HEK293 (cell line): ENCODE measurements around the gene CCDC57.

Source experiments
- CTCF ChIA-PET: fragments of 350-600 bp; formaldehyde crosslinking; extraction: SDS; loops from one replicate; lab custom pipeline; 2021; ENCODE audit warnings: antibody characterized with exemption; lab: Yijun Ruan, JAX
- POLR2A ChIA-PET: fragments of 300-600 bp; formaldehyde crosslinking; extraction: SDS; loops from one replicate; lab custom pipeline; 2020; ENCODE audit warnings: antibody characterized with exemption, inconsistent platforms; lab: Yijun Ruan, JAX
- H3K27ac ChIP-seq: fragments of 200-500 bp; sonication (Bioruptor generic); 2 replicates; pipeline ENCODE4 v1.5.1; 2014; ENCODE audit warnings: low read depth, low read length, control low read depth, inconsistent platforms; ENCODE audit errors: extremely low read depth
- H3K36me3 ChIP-seq, 2 experiments: fragments of 200-500 bp in 1 of 2; sonication (Bioruptor generic) in 1 of 2; 1 replicate in 1 of 2; 2 replicates in 1 of 2; pipeline ENCODE4 v1.5.1; 2014 to 2017; ENCODE audit warnings: inconsistent platforms in 2 of 2, low read length in 2 of 2; ENCODE audit not compliant: control insufficient read depth in 2 of 2, insufficient read depth in 1 of 2
- H3K4me1 ChIP-seq: fragments of 200-500 bp; sonication (Bioruptor generic); 2 replicates; pipeline ENCODE4 v1.5.1; 2014; ENCODE audit warnings: mild to moderate bottlenecking, low read length, inconsistent platforms; ENCODE audit not compliant: control insufficient read depth, insufficient read depth
- H3K4me3 ChIP-seq: 2 replicates; pipeline ENCODE4 v1.5.1; 2011; ENCODE audit warnings: low read depth, mild to moderate bottlenecking, control low read depth, low read length, moderate library complexity
- H3K9me3 ChIP-seq: fragments of 200-500 bp; sonication (Bioruptor generic); 2 replicates; pipeline ENCODE4 v1.5.1; 2014; ENCODE audit warnings: low read depth, low read length, inconsistent platforms; ENCODE audit not compliant: control insufficient read depth, insufficient read depth
- HOXC10 ChIP-seq: sonication (generic); formaldehyde crosslinking; IDR thresholded peaks from 2 replicates; pipeline ENCODE4 v1.8.1; 2023; ENCODE audit warnings: mild to moderate bottlenecking, missing genetic modification reagents
- KLF7 ChIP-seq: fragments of 450-650 bp; formaldehyde crosslinking; IDR thresholded peaks from 2 replicates; pipeline ENCODE4 v1.5.1; 2016; ENCODE audit warnings: missing biosample characterization, missing genetic modification characterization, borderline replicate concordance
- KLF8 ChIP-seq: fragments of 450-650 bp; formaldehyde crosslinking; IDR thresholded peaks from 2 replicates; pipeline ENCODE4 v1.5.1; 2016; ENCODE audit warnings: missing biosample characterization, missing genetic modification characterization
- OVOL3 ChIP-seq: fragments of 450-650 bp; formaldehyde crosslinking; IDR thresholded peaks from 2 replicates; pipeline ENCODE4 v1.5.1; 2016; ENCODE audit warnings: missing biosample characterization, missing genetic modification characterization
- SP7 ChIP-seq: fragments of 450-650 bp; formaldehyde crosslinking; IDR thresholded peaks from 2 replicates; pipeline ENCODE4 v1.5.1; 2016; ENCODE audit warnings: missing biosample characterization, missing genetic modification characterization
- ZBTB17 ChIP-seq: fragments of 450-650 bp; formaldehyde crosslinking; IDR thresholded peaks from 2 replicates; pipeline ENCODE4 v1.5.1; 2016; ENCODE audit warnings: missing biosample characterization, missing genetic modification characterization
- ZBTB21 ChIP-seq: fragments of 450-650 bp; formaldehyde crosslinking; IDR thresholded peaks from 2 replicates; pipeline ENCODE4 v1.5.1; 2017; ENCODE audit warnings: missing biosample characterization, missing genetic modification characterization
- ZEB2 ChIP-seq: fragments of 450-650 bp; formaldehyde crosslinking; IDR thresholded peaks from 2 replicates; pipeline ENCODE4 v1.5.1; 2016; ENCODE audit warnings: missing biosample characterization, missing genetic modification characterization
- ZNF768 ChIP-seq: fragments of 450-650 bp; formaldehyde crosslinking; IDR thresholded peaks from 2 replicates; pipeline ENCODE4 v1.5.1; 2018; ENCODE audit warnings: missing biosample characterization, mild to moderate bottlenecking, missing genetic modification characterization
- ZNF843 ChIP-seq: fragments of 450-650 bp; formaldehyde crosslinking; IDR thresholded peaks from 2 replicates; pipeline ENCODE4 v1.5.1; 2016; ENCODE audit warnings: missing biosample characterization, missing genetic modification characterization
- ZSCAN23 ChIP-seq: fragments of 450-650 bp; formaldehyde crosslinking; IDR thresholded peaks from 2 replicates; pipeline ENCODE4 v1.5.1; 2016; ENCODE audit warnings: missing biosample characterization, missing genetic modification characterization
- TF ChIP-seq, protein P1 (sequence below): fragments of 450-650 bp; formaldehyde crosslinking; IDR thresholded peaks from 2 replicates; pipeline ENCODE4 v1.5.1; 2017; ENCODE audit warnings: missing biosample characterization, missing genetic modification characterization
- TF ChIP-seq, protein P2 (sequence below): fragments of 450-650 bp; formaldehyde crosslinking; IDR thresholded peaks from 2 replicates; pipeline ENCODE4 v1.5.1; 2016; ENCODE audit warnings: missing biosample characterization, missing genetic modification characterization
- TF ChIP-seq, protein P3 (sequence below): fragments of 450-650 bp; formaldehyde crosslinking; IDR thresholded peaks from 2 replicates; pipeline ENCODE4 v1.5.1; 2016; ENCODE audit warnings: missing biosample characterization, missing genetic modification characterization
- TF ChIP-seq, protein P4 (sequence below): fragments of 450-650 bp; formaldehyde crosslinking; IDR thresholded peaks from 2 replicates; pipeline ENCODE4 v1.5.1; 2016; ENCODE audit warnings: missing biosample characterization, missing genetic modification characterization
- TF ChIP-seq, protein P5 (sequence below): fragments of 450-650 bp; formaldehyde crosslinking; conservative IDR thresholded peaks from 2 replicates; pipeline ENCODE4 v1.5.1; 2016; ENCODE audit warnings: low read depth, missing biosample characterization, missing genetic modification characterization
- TF ChIP-seq, protein P6 (sequence below): fragments of 450-650 bp; formaldehyde crosslinking; IDR thresholded peaks from 2 replicates; pipeline ENCODE4 v1.5.1; 2016; ENCODE audit warnings: missing biosample characterization, missing genetic modification characterization
- TF ChIP-seq, protein P7 (sequence below): fragments of 450-650 bp; formaldehyde crosslinking; IDR thresholded peaks from 2 replicates; pipeline ENCODE4 v1.5.1; 2016; ENCODE audit warnings: missing biosample characterization, missing genetic modification characterization, borderline replicate concordance

Gene CCDC57

DNA sequence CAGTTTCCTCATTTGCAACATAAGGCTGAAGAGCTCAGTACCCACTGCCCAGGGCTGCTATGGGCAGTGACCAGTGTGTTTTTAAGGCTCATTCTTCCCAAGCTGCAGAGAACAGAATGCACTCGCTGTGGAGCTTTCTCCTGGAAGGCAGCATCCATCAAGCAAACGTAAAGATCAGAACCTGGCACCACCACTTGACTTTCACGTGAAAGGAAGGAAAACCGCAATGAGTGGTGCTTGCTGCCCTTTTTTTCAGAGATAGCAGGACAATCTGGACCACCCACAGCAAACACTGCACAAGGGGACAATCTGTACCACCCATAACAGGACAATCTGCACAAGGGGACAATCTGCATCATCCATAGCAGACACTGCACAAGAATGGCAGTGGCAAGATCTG lies 49.7 kb upstream of the CCDC57 start:
- Histone ChIP-seq H3K4me3 (no peak overlapping the region), H3K9me3 (no peaks in the 10 kb centered on the region), H3K27ac (no peak overlapping the region), H3K4me1 (no peaks in the 10 kb centered on the region; the same call in 1 of the 2 replicates), H3K36me3 (peaks cover 69 to 99% of the 10 kb centered on the region in 2 experiments)
- TF ChIP-seq ZBTB17 (no peak), ZNF843 (tag by site-specific recombination) (no peak), ZNF768 (tag by site-specific recombination) (no peak), ZBTB21 (tag by site-specific recombination) (no peak), ZSCAN23 (tag by site-specific recombination) (no peak), KLF8 (no peak), ZEB2 (tag by site-specific recombination) (no peak), KLF7 (tag by site-specific recombination) (no peak), HOXC10 (CRISPR knock-in tag) (no peak), SP7 (tag by site-specific recombination) (no peak), OVOL3 (tag by site-specific recombination) (no peak)
- TF ChIP-seq, protein P1, sequence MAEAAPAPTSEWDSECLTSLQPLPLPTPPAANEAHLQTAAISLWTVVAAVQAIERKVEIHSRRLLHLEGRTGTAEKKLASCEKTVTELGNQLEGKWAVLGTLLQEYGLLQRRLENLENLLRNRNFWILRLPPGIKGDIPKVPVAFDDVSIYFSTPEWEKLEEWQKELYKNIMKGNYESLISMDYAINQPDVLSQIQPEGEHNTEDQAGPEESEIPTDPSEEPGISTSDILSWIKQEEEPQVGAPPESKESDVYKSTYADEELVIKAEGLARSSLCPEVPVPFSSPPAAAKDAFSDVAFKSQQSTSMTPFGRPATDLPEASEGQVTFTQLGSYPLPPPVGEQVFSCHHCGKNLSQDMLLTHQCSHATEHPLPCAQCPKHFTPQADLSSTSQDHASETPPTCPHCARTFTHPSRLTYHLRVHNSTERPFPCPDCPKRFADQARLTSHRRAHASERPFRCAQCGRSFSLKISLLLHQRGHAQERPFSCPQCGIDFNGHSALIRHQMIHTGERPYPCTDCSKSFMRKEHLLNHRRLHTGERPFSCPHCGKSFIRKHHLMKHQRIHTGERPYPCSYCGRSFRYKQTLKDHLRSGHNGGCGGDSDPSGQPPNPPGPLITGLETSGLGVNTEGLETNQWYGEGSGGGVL (tag by site-specific recombination): no peak
- TF ChIP-seq, protein P2, sequence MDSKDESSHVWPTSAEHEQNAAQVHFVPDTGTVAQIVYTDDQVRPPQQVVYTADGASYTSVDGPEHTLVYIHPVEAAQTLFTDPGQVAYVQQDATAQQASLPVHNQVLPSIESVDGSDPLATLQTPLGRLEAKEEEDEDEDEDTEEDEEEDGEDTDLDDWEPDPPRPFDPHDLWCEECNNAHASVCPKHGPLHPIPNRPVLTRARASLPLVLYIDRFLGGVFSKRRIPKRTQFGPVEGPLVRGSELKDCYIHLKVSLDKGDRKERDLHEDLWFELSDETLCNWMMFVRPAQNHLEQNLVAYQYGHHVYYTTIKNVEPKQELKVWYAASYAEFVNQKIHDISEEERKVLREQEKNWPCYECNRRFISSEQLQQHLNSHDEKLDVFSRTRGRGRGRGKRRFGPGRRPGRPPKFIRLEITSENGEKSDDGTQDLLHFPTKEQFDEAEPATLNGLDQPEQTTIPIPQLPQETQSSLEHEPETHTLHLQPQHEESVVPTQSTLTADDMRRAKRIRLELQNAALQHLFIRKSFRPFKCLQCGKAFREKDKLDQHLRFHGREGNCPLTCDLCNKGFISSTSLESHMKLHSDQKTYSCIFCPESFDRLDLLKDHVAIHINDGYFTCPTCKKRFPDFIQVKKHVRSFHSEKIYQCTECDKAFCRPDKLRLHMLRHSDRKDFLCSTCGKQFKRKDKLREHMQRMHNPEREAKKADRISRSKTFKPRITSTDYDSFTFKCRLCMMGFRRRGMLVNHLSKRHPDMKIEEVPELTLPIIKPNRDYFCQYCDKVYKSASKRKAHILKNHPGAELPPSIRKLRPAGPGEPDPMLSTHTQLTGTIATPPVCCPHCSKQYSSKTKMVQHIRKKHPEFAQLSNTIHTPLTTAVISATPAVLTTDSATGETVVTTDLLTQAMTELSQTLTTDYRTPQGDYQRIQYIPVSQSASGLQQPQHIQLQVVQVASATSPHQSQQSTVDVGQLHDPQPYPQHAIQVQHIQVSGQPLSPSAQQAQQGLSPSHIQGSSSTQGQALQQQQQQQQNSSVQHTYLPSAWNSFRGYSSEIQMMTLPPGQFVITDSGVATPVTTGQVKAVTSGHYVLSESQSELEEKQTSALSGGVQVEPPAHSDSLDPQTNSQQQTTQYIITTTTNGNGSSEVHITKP (tag by site-specific recombination): no peak
- TF ChIP-seq, protein P3, sequence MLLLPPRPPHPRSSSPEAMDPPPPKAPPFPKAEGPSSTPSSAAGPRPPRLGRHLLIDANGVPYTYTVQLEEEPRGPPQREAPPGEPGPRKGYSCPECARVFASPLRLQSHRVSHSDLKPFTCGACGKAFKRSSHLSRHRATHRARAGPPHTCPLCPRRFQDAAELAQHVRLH: no peak
- TF ChIP-seq, protein P4, sequence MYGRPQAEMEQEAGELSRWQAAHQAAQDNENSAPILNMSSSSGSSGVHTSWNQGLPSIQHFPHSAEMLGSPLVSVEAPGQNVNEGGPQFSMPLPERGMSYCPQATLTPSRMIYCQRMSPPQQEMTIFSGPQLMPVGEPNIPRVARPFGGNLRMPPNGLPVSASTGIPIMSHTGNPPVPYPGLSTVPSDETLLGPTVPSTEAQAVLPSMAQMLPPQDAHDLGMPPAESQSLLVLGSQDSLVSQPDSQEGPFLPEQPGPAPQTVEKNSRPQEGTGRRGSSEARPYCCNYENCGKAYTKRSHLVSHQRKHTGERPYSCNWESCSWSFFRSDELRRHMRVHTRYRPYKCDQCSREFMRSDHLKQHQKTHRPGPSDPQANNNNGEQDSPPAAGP (tag by site-specific recombination): no peak
- TF ChIP-seq, protein P5, sequence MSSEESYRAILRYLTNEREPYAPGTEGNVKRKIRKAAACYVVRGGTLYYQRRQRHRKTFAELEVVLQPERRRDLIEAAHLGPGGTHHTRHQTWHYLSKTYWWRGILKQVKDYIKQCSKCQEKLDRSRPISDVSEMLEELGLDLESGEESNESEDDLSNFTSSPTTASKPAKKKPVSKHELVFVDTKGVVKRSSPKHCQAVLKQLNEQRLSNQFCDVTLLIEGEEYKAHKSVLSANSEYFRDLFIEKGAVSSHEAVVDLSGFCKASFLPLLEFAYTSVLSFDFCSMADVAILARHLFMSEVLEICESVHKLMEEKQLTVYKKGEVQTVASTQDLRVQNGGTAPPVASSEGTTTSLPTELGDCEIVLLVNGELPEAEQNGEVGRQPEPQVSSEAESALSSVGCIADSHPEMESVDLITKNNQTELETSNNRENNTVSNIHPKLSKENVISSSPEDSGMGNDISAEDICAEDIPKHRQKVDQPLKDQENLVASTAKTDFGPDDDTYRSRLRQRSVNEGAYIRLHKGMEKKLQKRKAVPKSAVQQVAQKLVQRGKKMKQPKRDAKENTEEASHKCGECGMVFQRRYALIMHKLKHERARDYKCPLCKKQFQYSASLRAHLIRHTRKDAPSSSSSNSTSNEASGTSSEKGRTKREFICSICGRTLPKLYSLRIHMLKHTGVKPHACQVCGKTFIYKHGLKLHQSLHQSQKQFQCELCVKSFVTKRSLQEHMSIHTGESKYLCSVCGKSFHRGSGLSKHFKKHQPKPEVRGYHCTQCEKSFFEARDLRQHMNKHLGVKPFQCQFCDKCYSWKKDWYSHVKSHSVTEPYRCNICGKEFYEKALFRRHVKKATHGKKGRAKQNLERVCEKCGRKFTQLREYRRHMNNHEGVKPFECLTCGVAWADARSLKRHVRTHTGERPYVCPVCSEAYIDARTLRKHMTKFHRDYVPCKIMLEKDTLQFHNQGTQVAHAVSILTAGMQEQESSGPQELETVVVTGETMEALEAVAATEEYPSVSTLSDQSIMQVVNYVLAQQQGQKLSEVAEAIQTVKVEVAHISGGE (tag by site-specific recombination): no peak
- TF ChIP-seq, protein P6, sequence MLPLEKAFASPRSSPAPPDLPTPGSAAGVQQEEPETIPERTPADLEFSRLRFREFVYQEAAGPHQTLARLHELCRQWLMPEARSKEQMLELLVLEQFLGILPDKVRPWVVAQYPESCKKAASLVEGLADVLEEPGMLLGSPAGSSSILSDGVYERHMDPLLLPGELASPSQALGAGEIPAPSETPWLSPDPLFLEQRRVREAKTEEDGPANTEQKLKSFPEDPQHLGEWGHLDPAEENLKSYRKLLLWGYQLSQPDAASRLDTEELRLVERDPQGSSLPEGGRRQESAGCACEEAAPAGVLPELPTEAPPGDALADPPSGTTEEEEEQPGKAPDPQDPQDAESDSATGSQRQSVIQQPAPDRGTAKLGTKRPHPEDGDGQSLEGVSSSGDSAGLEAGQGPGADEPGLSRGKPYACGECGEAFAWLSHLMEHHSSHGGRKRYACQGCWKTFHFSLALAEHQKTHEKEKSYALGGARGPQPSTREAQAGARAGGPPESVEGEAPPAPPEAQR (tag by site-specific recombination): no peak
- TF ChIP-seq, protein P7, sequence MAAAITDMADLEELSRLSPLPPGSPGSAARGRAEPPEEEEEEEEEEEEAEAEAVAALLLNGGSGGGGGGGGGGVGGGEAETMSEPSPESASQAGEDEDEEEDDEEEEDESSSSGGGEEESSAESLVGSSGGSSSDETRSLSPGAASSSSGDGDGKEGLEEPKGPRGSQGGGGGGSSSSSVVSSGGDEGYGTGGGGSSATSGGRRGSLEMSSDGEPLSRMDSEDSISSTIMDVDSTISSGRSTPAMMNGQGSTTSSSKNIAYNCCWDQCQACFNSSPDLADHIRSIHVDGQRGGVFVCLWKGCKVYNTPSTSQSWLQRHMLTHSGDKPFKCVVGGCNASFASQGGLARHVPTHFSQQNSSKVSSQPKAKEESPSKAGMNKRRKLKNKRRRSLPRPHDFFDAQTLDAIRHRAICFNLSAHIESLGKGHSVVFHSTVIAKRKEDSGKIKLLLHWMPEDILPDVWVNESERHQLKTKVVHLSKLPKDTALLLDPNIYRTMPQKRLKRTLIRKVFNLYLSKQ (tag by site-specific recombination): no peak
- ChIA-PET POLR2A (interaction anchor here (1.0 to 1.5 kb wide), 2 partner anchors 11 to 30 kb away, joined by 3 to 7 read pairs; partner anchors contain the start of gene CSNK1D), CTCF (interaction anchor here (0.6 to 1.1 kb wide), 2 partner anchors 19 to 27 kb away, joined by 3 to 5 read pairs; no protein-coding TSS in a partner anchor)
